Measurements from ENCODE around the gene DLEC1. TPM values are rescaled to one million over a fixed set of nuclear protein-coding genes. Genes with fewer than 3 reads are reported as not detected.

DLEC1 gene
- total RNA-seq, 2 donors from 2014 or later: 0.52 to 0.56 TPM

- Histone ChIP-seq H3K9ac (ENCODE audit: low read depth in 2 of 2, low read length in 2 of 2) (no peak overlapping the region), H3K36me3 (peaks cover 8% of the 10 kb centered on the region)
- TF ChIP-seq CTCF (IDR thresholded peaks at IDR 0.05): no peak
These were observed 81.9 kb downstream of the DLEC1 start for GRCh38 chr3:38120693-38121450.

GRCh38 chr3:38121451-38121831 is 82.4 kb downstream of the DLEC1 start:
- intact Hi-C loops (cut with DNase I): no loop called here
- Histone ChIP-seq H3K36me3 (peaks cover 13% of the 10 kb centered on the region), H3K4me3 (no peak overlapping the region), H3K9ac (ENCODE audit: low read depth in 2 of 2, low read length in 2 of 2) (no peak overlapping the region), H3K4me1 (no peaks in the 10 kb centered on the region), H3K27me3 (no peaks in the 10 kb centered on the region), H3K27ac (no peak overlapping the region), H3K9me3 (no peaks in the 10 kb centered on the region)
- TF ChIP-seq CTCF (IDR thresholded peaks at IDR 0.05): no peak
- DNase-seq: no peak

More at GRCh38 chr3:38120693-38121450, 81.9 kb downstream of the DLEC1 start:
- intact Hi-C loops (cut with DNase I): no loop called here
- DNase-seq: no peak
- no peak overlapping the region for H3K27ac ChIP-seq
- no peak overlapping the region for H3K4me3 ChIP-seq
- H3K27me3 ChIP-seq: no peaks in the 10 kb centered on the region
- no peaks in the 10 kb centered on the region for H3K9me3 ChIP-seq
- H3K4me1 ChIP-seq: no peaks in the 10 kb centered on the region

GRCh38 chr3:38121832-38122461 is 82.9 kb downstream of the DLEC1 start:
- TF ChIP-seq CTCF (IDR thresholded peaks at IDR 0.05): no peak
- no peak overlapping the region for H3K9ac ChIP-seq (ENCODE audit: low read depth in 2 of 2, low read length in 2 of 2)
- no peaks in the 10 kb centered on the region for H3K27me3 ChIP-seq
- no peaks in the 10 kb centered on the region for H3K9me3 ChIP-seq
- H3K4me3 ChIP-seq: no peak overlapping the region
- H3K36me3 ChIP-seq: peaks cover 18% of the 10 kb centered on the region
- no peak for DNase-seq
- H3K4me1 ChIP-seq: no peaks in the 10 kb centered on the region
- intact Hi-C loops (cut with DNase I): no loop called here
- no peak overlapping the region for H3K27ac ChIP-seq

- intact Hi-C loops (cut with DNase I): no loop called here
- DNase-seq: no peak
- H3K27ac ChIP-seq: no peak overlapping the region
- no peak overlapping the region for H3K4me3 ChIP-seq
- H3K9ac ChIP-seq (ENCODE audit: low read depth in 2 of 2, low read length in 2 of 2): no peak overlapping the region
- H3K4me1 ChIP-seq: no peaks in the 10 kb centered on the region
- TF ChIP-seq CTCF (IDR thresholded peaks at IDR 0.05): no peak
- H3K36me3 ChIP-seq: peaks cover 18% of the 10 kb centered on the region
- H3K9me3 ChIP-seq: no peaks in the 10 kb centered on the region
- H3K27me3 ChIP-seq: no peaks in the 10 kb centered on the region
These were observed 83.8 kb downstream of the DLEC1 start for GRCh38 chr3:38122712-38123290.

GRCh38 chr3:38124324-38125122 is 85.5 kb downstream of the DLEC1 start:
- H3K36me3 ChIP-seq: peaks cover 35% of the 10 kb centered on the region

More at GRCh38 chr3:38124324-38125122, 85.5 kb downstream of the DLEC1 start:
- Histone ChIP-seq H3K27ac (no peak overlapping the region), H3K4me3 (no peak overlapping the region), H3K9ac (ENCODE audit: low read depth in 2 of 2, low read length in 2 of 2) (no peak overlapping the region), H3K9me3 (no peaks in the 10 kb centered on the region), H3K4me1 (no peaks in the 10 kb centered on the region), H3K27me3 (no peaks in the 10 kb centered on the region)
- intact Hi-C loops (cut with DNase I): no loop called here
- TF ChIP-seq CTCF (IDR thresholded peaks at IDR 0.05): no peak
- DNase-seq: no peak
